SK-N-SH (cell line): ENCODE results near the gene EDIL3. TPM values are rescaled to one million over a fixed set of nuclear protein-coding genes. Genes with fewer than 3 reads are reported as not detected.

Experiments used
- CTCF ChIA-PET: fragments of 300-600, 350-600 bp; formaldehyde crosslinking; extraction: SDS; loops from one replicate; lab custom pipeline; 2021; lab: Yijun Ruan, JAX
- POLR2A ChIA-PET: fragments of 350-600 bp; sonication (Branson Sonifier 250); formaldehyde crosslinking; extraction: SDS; loops from one replicate; lab custom pipeline; 2020; ENCODE audit warnings: antibody characterized with exemption, inconsistent platforms; lab: Yijun Ruan, JAX
- DNase-seq: peaks from one replicate; pipeline ENCODE4 v3.0.0; 2012
- H2AFZ ChIP-seq: fragments of 200-600 bp; sonication (generic); 2 replicates; pipeline ENCODE4 v1.8.1; 2016; ENCODE audit warnings: antibody characterized with exemption, mild to moderate bottlenecking, low read depth
- H3F3A ChIP-seq: fragments of 200-600 bp; sonication (generic); replicated peaks from 2 replicates; pipeline ENCODE3; 2016; ENCODE audit warnings: antibody characterized with exemption, mild to moderate bottlenecking; ENCODE audit not compliant: insufficient read depth
- H3K27ac ChIP-seq, 2 experiments: fragments of 200-500 bp in 1 of 2; fragments of 200-600 bp in 1 of 2; sonication (Bioruptor generic) in 1 of 2; sonication (generic), shearing (Covaris generic) in 1 of 2; 2 replicates each; pipeline versions ENCODE4 v1.5.1 to v1.6.1; 2014 to 2016; ENCODE audit warnings: low read depth in 2 of 2, inconsistent platforms in 1 of 2, low read length in 1 of 2, mild to moderate bottlenecking in 1 of 2, mixed read lengths in 1 of 2
- H3K27me3 ChIP-seq: fragments of 200-600 bp; sonication (generic), shearing (Covaris generic); 2 replicates; pipeline ENCODE4 v1.6.1; 2016; ENCODE audit warnings: mixed run types; ENCODE audit not compliant: insufficient read depth
- H3K36me3 ChIP-seq, 2 experiments: fragments of 200-500 bp in 1 of 2; fragments of 200-600 bp in 1 of 2; sonication (Bioruptor generic) in 1 of 2; sonication (generic) in 1 of 2; replicated peaks in 1 of 2; 2 replicates each; pipeline versions ENCODE3 to v1.5.1; 2014 to 2016; ENCODE audit warnings: low read length in 1 of 2, mild to moderate bottlenecking in 1 of 2; ENCODE audit not compliant: insufficient read depth in 2 of 2, control insufficient read depth in 1 of 2
- H3K4me1 ChIP-seq, 2 experiments: fragments of 200-500 bp in 1 of 2; fragments of 200-600 bp in 1 of 2; sonication (Bioruptor generic) in 1 of 2; sonication (generic), shearing (Covaris generic) in 1 of 2; 2 replicates each; pipeline versions ENCODE4 v1.5.1 to v1.6.1; 2014 to 2016; ENCODE audit warnings: low read depth in 1 of 2, low read length in 1 of 2, mixed run types in 1 of 2; ENCODE audit not compliant: insufficient read depth in 2 of 2, control insufficient read depth in 1 of 2
- H3K4me2 ChIP-seq: fragments of 200-600 bp; sonication (generic), shearing (Covaris generic); 2 replicates; pipeline ENCODE4 v1.6.1; 2017; ENCODE audit warnings: mixed run types
- H3K4me3 ChIP-seq, 2 experiments: fragments of 200-500 bp in 1 of 2; fragments of 200-600 bp in 1 of 2; sonication (Bioruptor generic) in 1 of 2; sonication (generic), shearing (Covaris generic) in 1 of 2; 2 replicates each; pipeline versions ENCODE4 v1.5.1 to v1.8.1; 2014 to 2016; ENCODE audit warnings: low read depth in 2 of 2, inconsistent platforms in 1 of 2, low read length in 1 of 2, mild to moderate bottlenecking in 1 of 2, mixed read lengths in 1 of 2, moderate library complexity in 1 of 2
- H3K79me2 ChIP-seq: fragments of 200-600 bp; sonication (generic); 2 replicates; pipeline ENCODE4 v1.8.1; 2017; ENCODE audit warnings: mild to moderate bottlenecking; ENCODE audit not compliant: insufficient read depth
- H3K9ac ChIP-seq: fragments of 200-600 bp; sonication (generic); 2 replicates; pipeline ENCODE4 v1.6.1; 2017; ENCODE audit warnings: mixed run types
- H3K9me2 ChIP-seq: fragments of 200-600 bp; sonication (generic); 2 replicates; pipeline ENCODE4 v1.6.1; 2017; ENCODE audit warnings: mixed run types
- H3K9me3 ChIP-seq: fragments of 200-600 bp; sonication (generic); 2 replicates; pipeline ENCODE4 v1.6.1; 2017; ENCODE audit warnings: mixed run types, mild to moderate bottlenecking, moderate library complexity
- H4K20me1 ChIP-seq: fragments of 200-600 bp; sonication (generic); 2 replicates; pipeline ENCODE4 v1.6.1; 2017; ENCODE audit warnings: mild to moderate bottlenecking, mixed run types; ENCODE audit not compliant: insufficient read depth
- ELF1 ChIP-seq: IDR thresholded peaks from 2 replicates; pipeline ENCODE4 v1.4.0; 2012
- FOSL2 ChIP-seq: IDR thresholded peaks from 2 replicates; pipeline ENCODE4 v1.4.0; 2012; ENCODE audit warnings: low read depth, mild to moderate bottlenecking, moderate library complexity, borderline replicate concordance
- FOXJ3 ChIP-seq: sonication (generic); formaldehyde crosslinking; IDR thresholded peaks from 2 replicates; pipeline ENCODE4 v1.5.1; 2020; ENCODE audit warnings: mild to moderate bottlenecking, missing genetic modification reagents
- FOXM1 ChIP-seq: IDR thresholded peaks from 2 replicates; pipeline ENCODE4 v1.4.0; 2012; ENCODE audit warnings: low read depth, mild to moderate bottlenecking
- GABPA ChIP-seq: IDR thresholded peaks from 2 replicates; pipeline ENCODE4 v1.4.0; 2012; ENCODE audit warnings: low read depth, mild to moderate bottlenecking
- MXI1 ChIP-seq: IDR thresholded peaks from 2 replicates; pipeline ENCODE4 v1.6.1; 2012; ENCODE audit warnings: mild to moderate bottlenecking, low read depth, low read length, improper control_type of control experiment
- RAD21 ChIP-seq: IDR thresholded peaks from 2 replicates; pipeline ENCODE4 v1.6.1; 2012; ENCODE audit warnings: mild to moderate bottlenecking, low read length
- RXRA ChIP-seq: IDR thresholded peaks from 2 replicates; pipeline ENCODE4 v1.4.0; 2012; ENCODE audit warnings: low read depth, mild to moderate bottlenecking, borderline replicate concordance
- SMC3 ChIP-seq: IDR thresholded peaks from 2 replicates; pipeline ENCODE4 v1.6.1; 2012; ENCODE audit warnings: low read depth, low read length, improper control_type of control experiment
- TAF1 ChIP-seq: IDR thresholded peaks from 2 replicates; pipeline ENCODE4 v1.6.1; 2012; ENCODE audit warnings: low read depth, mild to moderate bottlenecking, low read length, moderate library complexity, borderline replicate concordance
- WGBS: methylation state at CpG from one replicate; pipeline ENCODE4 v1.1.6; 2017; ENCODE audit warnings: low lambda C conversion rate; 5-methylcytosine and 5-hydroxymethylcytosine counted together
- polyA plus RNA-seq, 3 experiments: library from polyadenylated mRNA; depleted of rRNA; stranded (reverse); fragments of >200 nt; gene quantifications; 2 replicates each; pipeline ENCODE4 v1.2.3, GENCODE V29; 2012
- TF ChIP-seq, protein P1 (sequence below): IDR thresholded peaks from 2 replicates; pipeline ENCODE4 v1.4.0; 2012; ENCODE audit warnings: low read depth
- TF ChIP-seq, protein P2 (sequence below): fragments of 150-350 bp; IDR thresholded peaks from 2 replicates; pipeline ENCODE4 v1.6.1; 2016; ENCODE audit warnings: mild to moderate bottlenecking, low read depth, low read length
- TF ChIP-seq, protein P3 (sequence below): IDR thresholded peaks from 2 replicates; pipeline ENCODE4 v1.4.0; 2012; ENCODE audit warnings: low read depth, borderline replicate concordance
- TF ChIP-seq, protein P4 (sequence below): IDR thresholded peaks from 2 replicates; pipeline ENCODE4 v1.6.1; 2012; ENCODE audit warnings: mild to moderate bottlenecking, low read depth, low read length, moderate library complexity

Gene EDIL3
- polyA plus RNA-seq, 1 of the 3 experiments (the other 2 are of a cell fraction): 51.5 TPM

DNA sequence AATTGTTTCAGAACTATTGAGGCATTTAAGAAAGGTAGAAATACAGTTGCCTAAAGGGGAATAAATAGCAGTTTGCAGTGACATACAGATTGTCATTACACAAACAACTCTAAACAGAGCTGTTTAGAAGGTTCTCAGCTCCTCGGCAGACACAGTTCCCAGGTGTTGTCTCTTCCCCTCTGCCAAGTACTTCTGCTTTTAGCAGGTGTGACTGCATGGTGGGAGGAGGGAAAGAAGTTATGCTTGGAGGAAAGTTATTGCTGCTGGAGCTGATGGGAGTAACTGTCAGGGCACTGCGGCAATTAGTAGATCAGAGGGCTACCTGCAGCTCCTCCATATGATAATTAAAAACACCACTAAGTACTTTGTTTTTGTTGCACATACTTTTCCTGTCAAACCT lies 14.5 kb downstream of the EDIL3 start (continued):
- no peak for TF ChIP-seq FOSL2

DNA sequence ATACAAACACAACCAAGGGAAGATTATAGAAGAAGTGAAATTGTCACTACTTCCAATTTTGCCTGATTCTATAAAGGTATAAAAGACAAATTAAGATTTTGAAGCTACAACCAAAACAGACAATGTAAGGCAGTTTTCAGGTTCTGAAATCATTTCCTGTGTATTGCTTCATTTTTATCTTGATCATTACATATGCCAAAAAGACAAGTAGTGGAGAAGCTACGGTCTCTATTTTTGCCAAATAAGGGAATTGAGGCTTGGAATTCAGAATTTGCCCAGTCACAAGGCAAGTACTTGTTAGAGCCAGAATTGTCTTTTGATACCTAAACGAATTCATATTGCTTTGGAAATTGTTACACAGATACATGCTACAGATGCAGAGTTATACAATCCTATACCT lies 20.6 kb downstream of the EDIL3 start:
- Histone ChIP-seq H3K4me2 (no peak overlapping the region), H3K4me1 (peaks cover 0 to 14% of the 10 kb centered on the region in 2 experiments; a peak in 2 of 4 replicates), H3K79me2 (peaks cover 88% of the 10 kb centered on the region), H3K4me3 (no peak overlapping the region), H3K36me3 (peaks cover 3 to 18% of the 10 kb centered on the region in 2 experiments), H4K20me1 (no peaks in the 10 kb centered on the region), H3K27me3 (no peaks in the 10 kb centered on the region), H3K9me2 (no peaks in the 10 kb centered on the region), H3K27ac (no peak overlapping the region), H3F3A (peaks cover 19% of the 10 kb centered on the region), H2AFZ (no peak overlapping the region), H3K9ac (no peak overlapping the region), H3K9me3 (peaks cover 5% of the 10 kb centered on the region; the same call in 1 of the 2 replicates)
- no peak for DNase-seq
- ChIA-PET POLR2A (no interaction called here), CTCF (no interaction called here)
- WGBS: 62% methylated on average over 2 of the region's 2 CpGs
- no peak for TF ChIP-seq RXRA
- TF ChIP-seq, protein P1, sequence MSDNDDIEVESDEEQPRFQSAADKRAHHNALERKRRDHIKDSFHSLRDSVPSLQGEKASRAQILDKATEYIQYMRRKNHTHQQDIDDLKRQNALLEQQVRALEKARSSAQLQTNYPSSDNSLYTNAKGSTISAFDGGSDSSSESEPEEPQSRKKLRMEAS: no peak
- no peak for TF ChIP-seq ELF1
- no peak for TF ChIP-seq FOXJ3 (CRISPR knock-in tag)
- TF ChIP-seq MXI1: no peak
- TF ChIP-seq FOXM1: no peak
- no peak for TF ChIP-seq RAD21
- TF ChIP-seq SMC3: no peak
- TF ChIP-seq, protein P2, sequence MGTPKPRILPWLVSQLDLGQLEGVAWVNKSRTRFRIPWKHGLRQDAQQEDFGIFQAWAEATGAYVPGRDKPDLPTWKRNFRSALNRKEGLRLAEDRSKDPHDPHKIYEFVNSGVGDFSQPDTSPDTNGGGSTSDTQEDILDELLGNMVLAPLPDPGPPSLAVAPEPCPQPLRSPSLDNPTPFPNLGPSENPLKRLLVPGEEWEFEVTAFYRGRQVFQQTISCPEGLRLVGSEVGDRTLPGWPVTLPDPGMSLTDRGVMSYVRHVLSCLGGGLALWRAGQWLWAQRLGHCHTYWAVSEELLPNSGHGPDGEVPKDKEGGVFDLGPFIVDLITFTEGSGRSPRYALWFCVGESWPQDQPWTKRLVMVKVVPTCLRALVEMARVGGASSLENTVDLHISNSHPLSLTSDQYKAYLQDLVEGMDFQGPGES: no peak
- TF ChIP-seq, protein P3, sequence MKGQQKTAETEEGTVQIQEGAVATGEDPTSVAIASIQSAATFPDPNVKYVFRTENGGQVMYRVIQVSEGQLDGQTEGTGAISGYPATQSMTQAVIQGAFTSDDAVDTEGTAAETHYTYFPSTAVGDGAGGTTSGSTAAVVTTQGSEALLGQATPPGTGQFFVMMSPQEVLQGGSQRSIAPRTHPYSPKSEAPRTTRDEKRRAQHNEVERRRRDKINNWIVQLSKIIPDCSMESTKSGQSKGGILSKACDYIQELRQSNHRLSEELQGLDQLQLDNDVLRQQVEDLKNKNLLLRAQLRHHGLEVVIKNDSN: no peak

DNA sequence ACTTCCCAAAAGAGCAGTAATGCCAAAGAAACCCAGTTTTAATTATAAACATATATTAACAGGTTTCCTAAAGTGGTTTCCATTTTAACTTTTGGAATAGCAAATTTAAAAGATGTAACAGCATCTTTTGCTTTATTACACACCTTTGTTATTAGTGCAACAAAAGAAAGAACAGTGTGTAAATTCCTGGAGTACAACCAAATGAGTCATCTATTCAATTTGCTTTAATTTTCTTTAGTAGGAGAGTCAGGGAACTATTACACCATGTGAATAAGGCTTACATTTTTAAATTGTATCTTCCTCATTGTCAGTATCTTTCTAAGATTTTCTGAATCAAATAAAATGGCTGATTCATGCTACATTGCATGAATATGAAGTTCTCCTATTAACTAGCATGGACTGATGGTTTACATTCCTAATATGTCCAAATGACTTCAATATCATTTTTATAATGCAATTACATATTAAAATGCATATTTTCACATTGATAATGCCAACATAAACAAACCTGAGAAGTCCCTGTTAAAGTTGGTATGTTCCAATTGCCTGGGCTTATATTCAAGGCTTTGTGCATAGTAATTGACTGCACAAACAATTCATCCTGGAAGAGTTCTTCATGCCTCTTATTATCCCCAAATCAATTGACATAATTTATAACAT lies 22.5 kb downstream of the EDIL3 start:
- POLR2A ChIA-PET: no interaction called here
- TF ChIP-seq RAD21: no peak
- TF ChIP-seq FOSL2: peak; percentile 16; the same call in 1 of the 2 replicates
- TF ChIP-seq TAF1: no peak
- TF ChIP-seq, protein P3: no peak
- TF ChIP-seq, protein P4, sequence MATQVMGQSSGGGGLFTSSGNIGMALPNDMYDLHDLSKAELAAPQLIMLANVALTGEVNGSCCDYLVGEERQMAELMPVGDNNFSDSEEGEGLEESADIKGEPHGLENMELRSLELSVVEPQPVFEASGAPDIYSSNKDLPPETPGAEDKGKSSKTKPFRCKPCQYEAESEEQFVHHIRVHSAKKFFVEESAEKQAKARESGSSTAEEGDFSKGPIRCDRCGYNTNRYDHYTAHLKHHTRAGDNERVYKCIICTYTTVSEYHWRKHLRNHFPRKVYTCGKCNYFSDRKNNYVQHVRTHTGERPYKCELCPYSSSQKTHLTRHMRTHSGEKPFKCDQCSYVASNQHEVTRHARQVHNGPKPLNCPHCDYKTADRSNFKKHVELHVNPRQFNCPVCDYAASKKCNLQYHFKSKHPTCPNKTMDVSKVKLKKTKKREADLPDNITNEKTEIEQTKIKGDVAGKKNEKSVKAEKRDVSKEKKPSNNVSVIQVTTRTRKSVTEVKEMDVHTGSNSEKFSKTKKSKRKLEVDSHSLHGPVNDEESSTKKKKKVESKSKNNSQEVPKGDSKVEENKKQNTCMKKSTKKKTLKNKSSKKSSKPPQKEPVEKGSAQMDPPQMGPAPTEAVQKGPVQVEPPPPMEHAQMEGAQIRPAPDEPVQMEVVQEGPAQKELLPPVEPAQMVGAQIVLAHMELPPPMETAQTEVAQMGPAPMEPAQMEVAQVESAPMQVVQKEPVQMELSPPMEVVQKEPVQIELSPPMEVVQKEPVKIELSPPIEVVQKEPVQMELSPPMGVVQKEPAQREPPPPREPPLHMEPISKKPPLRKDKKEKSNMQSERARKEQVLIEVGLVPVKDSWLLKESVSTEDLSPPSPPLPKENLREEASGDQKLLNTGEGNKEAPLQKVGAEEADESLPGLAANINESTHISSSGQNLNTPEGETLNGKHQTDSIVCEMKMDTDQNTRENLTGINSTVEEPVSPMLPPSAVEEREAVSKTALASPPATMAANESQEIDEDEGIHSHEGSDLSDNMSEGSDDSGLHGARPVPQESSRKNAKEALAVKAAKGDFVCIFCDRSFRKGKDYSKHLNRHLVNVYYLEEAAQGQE: no peak
- no peak for TF ChIP-seq GABPA
- TF ChIP-seq, all 33 proteins: peak for 1
- H3K9me3 ChIP-seq: no peaks in the 10 kb centered on the region
- H3K27ac ChIP-seq: peak overlapping the region in 1 of 2 experiments; percentile 46; a peak in 2 of 4 replicates
- peaks cover 0 to 14% of the 10 kb centered on the region in 2 experiments; a peak in 2 of 4 replicates for H3K4me1 ChIP-seq
- no peak overlapping the region for H2AFZ ChIP-seq
- H3K9ac ChIP-seq: no peak overlapping the region
- peaks cover 3 to 7% of the 10 kb centered on the region in 2 experiments for H3K36me3 ChIP-seq
- peaks cover 19% of the 10 kb centered on the region for H3F3A ChIP-seq
- H3K27me3 ChIP-seq: no peaks in the 10 kb centered on the region
- H4K20me1 ChIP-seq: no peaks in the 10 kb centered on the region
- CTCF ChIA-PET: no interaction called here
- H3K4me2 ChIP-seq: 0 out of 2 replicates have a peak overlapping the region, but pooled peaks have one; percentile 0
- no peaks in the 10 kb centered on the region for H3K9me2 ChIP-seq
- no peak overlapping the region for H3K4me3 ChIP-seq
- DNase-seq: no peak
- peaks cover 89% of the 10 kb centered on the region for H3K79me2 ChIP-seq
